Activated CD4-positive, alpha-beta T cell treated with anti-CD3 and anti-CD28 coated beads, Interleukin-2, amount 10 ng/mL, durations not matched to agents 24 days and 14 days (primary cell): ENCODE data around the gene CYTL1. TPM values are rescaled to one million over a fixed set of nuclear protein-coding genes. Genes with fewer than 3 reads are reported as not detected.

Source experiments
- DNase-seq: peaks from one replicate; pipeline ENCODE4 v3.0.0; 2022
- H3K27ac Mint-ChIP-seq: one replicate; pipeline ENCODE4 v1.8.0; 2022; ENCODE audit warnings: mild to moderate bottlenecking, mixed read lengths
- H3K27me3 Mint-ChIP-seq: one replicate; pipeline ENCODE4 v1.8.0; 2022; ENCODE audit warnings: mixed read lengths
- H3K36me3 Mint-ChIP-seq: one replicate; pipeline ENCODE4 v1.8.0; 2022; ENCODE audit warnings: low read depth, mild to moderate bottlenecking, mixed read lengths
- H3K4me1 Mint-ChIP-seq: one replicate; pipeline ENCODE4 v1.8.0; 2021; ENCODE audit warnings: mixed read lengths
- H3K4me3 Mint-ChIP-seq: one replicate; pipeline ENCODE4 v1.8.0; 2022; ENCODE audit warnings: mild to moderate bottlenecking, moderate library complexity, mixed read lengths
- H3K9me3 Mint-ChIP-seq: one replicate; pipeline ENCODE4 v1.8.0; 2021; ENCODE audit warnings: mixed read lengths
- intact Hi-C: fragments of 100-400 bp; cut with micrococcal nuclease; formaldehyde crosslinking; loops from one replicate; pipeline ENCODE4 v1.15.1; 2023
- total RNA-seq: library from RNA; stranded (reverse); gene quantifications from 2 replicates; pipeline ENCODE4 v1.2.3, GENCODE V29; 2022

CYTL1 gene
- total RNA-seq, 1 donor from 2014 or later: not detected

- intact Hi-C loops: no loop called here
- Mint-ChIP-seq H3K4me3 (no peak overlapping the region), H3K9me3 (no peaks in the 10 kb centered on the region), H3K36me3 (no peaks in the 10 kb centered on the region), H3K27ac (no peak overlapping the region), H3K27me3 (no peaks in the 10 kb centered on the region), H3K4me1 (no peaks in the 10 kb centered on the region)
- no peak for DNase-seq
Observed at GRCh38 chr4:4985844-4986243, 33.4 kb downstream of the CYTL1 start.

- Mint-ChIP-seq H3K4me3 (no peak overlapping the region), H3K9me3 (no peaks in the 10 kb centered on the region), H3K4me1 (no peaks in the 10 kb centered on the region), H3K27me3 (no peaks in the 10 kb centered on the region), H3K27ac (no peak overlapping the region), H3K36me3 (no peaks in the 10 kb centered on the region)
- intact Hi-C loops: no loop called here
- no peak for DNase-seq
Observed at GRCh38 chr4:4985036-4985435, 34.2 kb downstream of the CYTL1 start.

GRCh38 chr4:4984186-4984585 is 35.1 kb downstream of the CYTL1 start:
- no peaks in the 10 kb centered on the region for H3K4me1 Mint-ChIP-seq
- no peak overlapping the region for H3K4me3 Mint-ChIP-seq
- H3K9me3 Mint-ChIP-seq: no peaks in the 10 kb centered on the region
- H3K27ac Mint-ChIP-seq: no peak overlapping the region
- H3K36me3 Mint-ChIP-seq: no peaks in the 10 kb centered on the region
- intact Hi-C loops: no loop called here
- DNase-seq: no peak
- no peaks in the 10 kb centered on the region for H3K27me3 Mint-ChIP-seq

GRCh38 chr4:4981827-4982226 is 37.4 kb downstream of the CYTL1 start:
- Mint-ChIP-seq H3K4me3 (no peak overlapping the region), H3K27ac (no peak overlapping the region), H3K4me1 (no peaks in the 10 kb centered on the region), H3K36me3 (no peaks in the 10 kb centered on the region), H3K9me3 (peaks cover 3% of the 10 kb centered on the region), H3K27me3 (no peaks in the 10 kb centered on the region)
- DNase-seq: no peak
- intact Hi-C loops: no loop called here

GRCh38 chr4:4981427-4981826 is 37.8 kb downstream of the CYTL1 start:
- Mint-ChIP-seq H3K9me3 (peaks cover 3% of the 10 kb centered on the region), H3K36me3 (no peaks in the 10 kb centered on the region), H3K4me3 (no peak overlapping the region), H3K27ac (no peak overlapping the region), H3K4me1 (no peaks in the 10 kb centered on the region), H3K27me3 (no peaks in the 10 kb centered on the region)
- no peak for DNase-seq
- intact Hi-C loops: no loop called here

GRCh38 chr4:4980621-4981230 is 38.5 kb downstream of the CYTL1 start:
- DNase-seq: no peak
- H3K9me3 Mint-ChIP-seq: peaks cover 4% of the 10 kb centered on the region
- no peaks in the 10 kb centered on the region for H3K36me3 Mint-ChIP-seq
- intact Hi-C loops: no loop called here
- H3K27me3 Mint-ChIP-seq: no peaks in the 10 kb centered on the region
- no peak overlapping the region for H3K4me3 Mint-ChIP-seq
- H3K27ac Mint-ChIP-seq: no peak overlapping the region
- no peaks in the 10 kb centered on the region for H3K4me1 Mint-ChIP-seq

- H3K9me3 Mint-ChIP-seq: peaks cover 11% of the 10 kb centered on the region
- intact Hi-C loops: no loop called here
- no peaks in the 10 kb centered on the region for H3K36me3 Mint-ChIP-seq
- H3K27ac Mint-ChIP-seq: no peak overlapping the region
- no peak for DNase-seq
- no peak overlapping the region for H3K4me3 Mint-ChIP-seq
- H3K27me3 Mint-ChIP-seq: no peaks in the 10 kb centered on the region
- no peaks in the 10 kb centered on the region for H3K4me1 Mint-ChIP-seq
Observed at GRCh38 chr4:4979971-4980370, 39.3 kb downstream of the CYTL1 start.

- Mint-ChIP-seq H3K27me3 (no peaks in the 10 kb centered on the region), H3K36me3 (no peaks in the 10 kb centered on the region), H3K9me3 (peaks cover 16% of the 10 kb centered on the region), H3K27ac (no peak overlapping the region), H3K4me1 (no peaks in the 10 kb centered on the region), H3K4me3 (no peak overlapping the region)
- intact Hi-C loops: no loop called here
- DNase-seq: peak; percentile 39
Observed at GRCh38 chr4:4974727-4975126, 44.5 kb downstream of the CYTL1 start.

- Mint-ChIP-seq H3K9me3 (peaks cover 14% of the 10 kb centered on the region), H3K4me3 (no peak overlapping the region), H3K4me1 (no peaks in the 10 kb centered on the region), H3K36me3 (no peaks in the 10 kb centered on the region), H3K27me3 (no peaks in the 10 kb centered on the region), H3K27ac (no peak overlapping the region)
- intact Hi-C loops: no loop called here
- no peak for DNase-seq
Observed at GRCh38 chr4:4971796-4972195, 47.5 kb downstream of the CYTL1 start.

- intact Hi-C loops: no loop called here
- no peak for DNase-seq
- H3K4me1 Mint-ChIP-seq: no peaks in the 10 kb centered on the region
- no peak overlapping the region for H3K4me3 Mint-ChIP-seq
- H3K27me3 Mint-ChIP-seq: no peaks in the 10 kb centered on the region
- H3K36me3 Mint-ChIP-seq: no peaks in the 10 kb centered on the region
- no peak overlapping the region for H3K27ac Mint-ChIP-seq
- peaks cover 10% of the 10 kb centered on the region for H3K9me3 Mint-ChIP-seq
Observed at GRCh38 chr4:4969298-4969697, 50.0 kb downstream of the CYTL1 start.

GRCh38 chr4:4968161-4968725 is 51.0 kb downstream of the CYTL1 start:
- Mint-ChIP-seq H3K36me3 (no peaks in the 10 kb centered on the region), H3K27me3 (no peaks in the 10 kb centered on the region), H3K27ac (no peak overlapping the region), H3K4me1 (no peaks in the 10 kb centered on the region), H3K4me3 (no peak overlapping the region), H3K9me3 (peaks cover 14% of the 10 kb centered on the region)
- intact Hi-C loops: no loop called here
- peak; percentile 16 for DNase-seq

Other genes starting within 250 kb of the CYTL1 start
- gene MSX1, start 159.8 kb downstream of the CYTL1 start, total RNA-seq: not detected in 2 replicates
- not detected in 2 replicates for gene STK32B, start 32.0 kb upstream of the CYTL1 start, total RNA-seq